Fibroblast of lung (primary cell): ENCODE results near the gene C19orf38. TPM values are rescaled to one million over a fixed set of nuclear protein-coding genes. Genes with fewer than 3 reads are reported as not detected.
A peak's percentile ranks its signal among the peaks of the same experiment; 100 is the strongest.

Source experiments
- DNase-seq, 2 donors: peaks; one replicate each; pipeline versions ENCODE4 v3.0.0 to v3.0.0-alpha.2; 2010; ENCODE audit warnings: low read depth in 2 of 2
- H2AFZ ChIP-seq: 2 replicates; pipeline ENCODE4 v1.5.1; 2012; ENCODE audit warnings: low read length, control low read depth, inconsistent platforms
- H3K27ac ChIP-seq: 2 replicates; pipeline ENCODE4 v1.5.1; 2011; ENCODE audit warnings: low read length, control low read depth; ENCODE audit not compliant: insufficient read depth
- H3K27me3 ChIP-seq: 2 replicates; pipeline ENCODE4 v1.5.1; 2011; ENCODE audit warnings: mild to moderate bottlenecking, low read length; ENCODE audit not compliant: control insufficient read depth, insufficient read depth
- H3K36me3 ChIP-seq: 2 replicates; pipeline ENCODE4 v1.5.1; 2011; ENCODE audit warnings: low read length; ENCODE audit not compliant: control insufficient read depth, insufficient read depth
- H3K4me1 ChIP-seq: 2 replicates; pipeline ENCODE4 v1.5.1; 2011; ENCODE audit warnings: low read length; ENCODE audit not compliant: control insufficient read depth, insufficient read depth; ENCODE audit errors: extremely low read depth
- H3K4me2 ChIP-seq: 2 replicates; pipeline ENCODE4 v1.5.1; 2011; ENCODE audit warnings: low read length, control low read depth; ENCODE audit not compliant: insufficient read depth; ENCODE audit errors: extremely low read depth
- H3K4me3 ChIP-seq, 4 experiments: fragments of 200-600 bp in 1 of 4; sonication (generic) in 1 of 4; replicated peaks in 1 of 4; 2 replicates each; pipeline ENCODE4 v1.5.1; 2011 to 2016; ENCODE audit warnings: low read length in 4 of 4, low read depth in 3 of 4, mild to moderate bottlenecking in 3 of 4, control low read depth in 2 of 4, inconsistent platforms in 1 of 4, mixed read lengths in 1 of 4; ENCODE audit not compliant: insufficient read depth in 1 of 4; ENCODE audit errors: control extremely low read depth in 1 of 4
- H3K79me2 ChIP-seq: 2 replicates; pipeline ENCODE4 v1.5.1; 2012; ENCODE audit warnings: mild to moderate bottlenecking, low read length, inconsistent platforms; ENCODE audit not compliant: control insufficient read depth, insufficient read depth
- H3K9ac ChIP-seq: 2 replicates; pipeline ENCODE4 v1.5.1; 2011; ENCODE audit warnings: mild to moderate bottlenecking, low read length, control low read depth; ENCODE audit not compliant: insufficient read depth
- H3K9me3 ChIP-seq: 2 replicates; pipeline ENCODE4 v1.5.1; 2012; ENCODE audit warnings: low read depth, low read length; ENCODE audit not compliant: control insufficient read depth, insufficient read depth
- H4K20me1 ChIP-seq: 2 replicates; pipeline ENCODE4 v1.5.1; 2011; ENCODE audit warnings: low read length; ENCODE audit not compliant: control insufficient read depth, insufficient read depth; ENCODE audit errors: extremely low read depth
- CTCF ChIP-seq, 2 donors: IDR thresholded peaks in 1 of 2; conservative IDR thresholded peaks in 1 of 2; 1 replicate in 1 of 2; 2 replicates in 1 of 2; pipeline ENCODE4 v1.5.1; 2011 to 2012; ENCODE audit warnings: low read length in 2 of 2, control low read depth in 1 of 2, inconsistent platforms in 1 of 2, low read depth in 1 of 2, mild to moderate bottlenecking in 1 of 2
- EZH2 ChIP-seq: IDR thresholded peaks from 2 replicates; pipeline ENCODE4 v1.5.1; 2012; ENCODE audit warnings: low read length, control low read depth, mild to moderate bottlenecking; ENCODE audit errors: missing control alignments
- polyA plus RNA-seq, 2 donors: library from polyadenylated mRNA; depleted of rRNA in 1 of 2; stranded (reverse) in 1 of 2; unstranded in 1 of 2; fragments of >200 nt; gene quantifications; 2 replicates each; pipeline ENCODE4 v1.2.1, GENCODE V29; 2011 to 2012; ENCODE audit warnings: missing spikeins in 1 of 2
- total RNA-seq: library from RNA; depleted of rRNA; stranded (reverse); fragments of >200 nt; gene quantifications from 2 replicates; pipeline ENCODE4 v1.2.1, GENCODE V29; 2014

C19orf38 gene
- total and polyA plus RNA-seq, 2 donors (not counting 1 experiment from before 2014, with no cell fraction given), result 0.08 to 1.3 TPM

GRCh38 chr19:10812196-10812595 is 36.0 kb upstream of the C19orf38 start:
- DNase-seq, result no peak
- TF ChIP-seq CTCF (conservative IDR thresholded peaks at IDR 0.05 in 1 of 2, IDR thresholded peaks at IDR 0.05 in 1 of 2; ENCODE audit: low read depth in 1 of 2, low read length in 2 of 2) (no peak), EZH2 (no peak)
- Histone ChIP-seq H3K9me3 (no peaks in the 10 kb centered on the region), H3K79me2 (peaks cover 30% of the 10 kb centered on the region), H3K27me3 (no peaks in the 10 kb centered on the region), H3K4me3 (no peak overlapping the region), H3K9ac (no peak overlapping the region), H2AFZ (no peak overlapping the region), H4K20me1 (no peaks in the 10 kb centered on the region), H3K4me1 (peaks cover 11% of the 10 kb centered on the region), H3K4me2 (no peak overlapping the region), H3K27ac (peak overlapping the region; percentile 46), H3K36me3 (peaks cover 37% of the 10 kb centered on the region)

- Histone ChIP-seq H4K20me1 (no peaks in the 10 kb centered on the region), H3K27ac (peak overlapping the region; percentile 80), H3K79me2 (peaks cover 32% of the 10 kb centered on the region), H3K9ac (no peak overlapping the region), H3K4me2 (no peak overlapping the region), H3K36me3 (peaks cover 37% of the 10 kb centered on the region), H2AFZ (no peak overlapping the region), H3K9me3 (no peaks in the 10 kb centered on the region), H3K4me1 (peaks cover 13% of the 10 kb centered on the region), H3K4me3 (no peak overlapping the region), H3K27me3 (no peaks in the 10 kb centered on the region)
- peak; percentile 13 to 18 for TF ChIP-seq CTCF (conservative IDR thresholded peaks at IDR 0.05 in 1 of 2, IDR thresholded peaks at IDR 0.05 in 1 of 2; ENCODE audit: low read depth in 1 of 2, low read length in 2 of 2)
- TF ChIP-seq EZH2, result no peak
- DNase-seq, result peak; percentile 93 to 96
Observed at GRCh38 chr19:10812902-10813404, 35.3 kb upstream of the C19orf38 start.

- Histone ChIP-seq H3K9ac (no peak overlapping the region), H3K4me2 (peak overlapping the region; percentile 71), H3K4me3 (peak overlapping the region in 2 of 4 experiments; percentile 16 to 77), H3K9me3 (no peaks in the 10 kb centered on the region), H3K36me3 (peaks cover 41% of the 10 kb centered on the region), H4K20me1 (no peaks in the 10 kb centered on the region), H3K4me1 (peaks cover 22% of the 10 kb centered on the region), H3K27ac (peak overlapping the region; percentile 95), H3K27me3 (no peaks in the 10 kb centered on the region), H3K79me2 (peaks cover 32% of the 10 kb centered on the region), H2AFZ (no peak overlapping the region)
- DNase-seq, result no peak
- no peak for TF ChIP-seq CTCF (conservative IDR thresholded peaks at IDR 0.05 in 1 of 2, IDR thresholded peaks at IDR 0.05 in 1 of 2; ENCODE audit: low read depth in 1 of 2, low read length in 2 of 2)
- no peak for TF ChIP-seq EZH2
Observed at GRCh38 chr19:10815007-10815536, 33.1 kb upstream of the C19orf38 start.
